Sigmoid colon (tissue), 7 donors: ENCODE measurements around the gene MMADHC. TPM values are rescaled to one million over a fixed set of nuclear protein-coding genes. Genes with fewer than 3 reads are reported as not detected.
A peak's percentile ranks its signal among the peaks of the same experiment; 100 is the strongest.
"Not testable (repeated sequence)": the region's sequence is repeated elsewhere in the genome, so short reads cannot be mapped to it uniquely, and the experiment has no call there.

Experiments
- DNase-seq: peaks from one replicate; pipeline ENCODE4 v3.0.0-alpha.2; 2019
- H3K27ac ChIP-seq, 4 donors: fragments of 200-600 bp; sonication (generic); one replicate each; pipeline ENCODE4 v1.5.1; 2016 to 2019; ENCODE audit warnings: mild to moderate bottlenecking in 1 of 4
- H3K27me3 ChIP-seq, 3 donors: fragments of 200-600 bp; sonication (generic); one replicate each; pipeline ENCODE4 v1.5.1; 2019; ENCODE audit warnings: mild to moderate bottlenecking in 1 of 3
- H3K36me3 ChIP-seq, 4 donors: fragments of 200-600 bp; sonication (generic); one replicate each; pipeline ENCODE4 v1.5.1; 2016 to 2019
- H3K4me1 ChIP-seq, 4 donors: fragments of 200-600 bp; sonication (generic); one replicate each; pipeline ENCODE4 v1.5.1; 2017 to 2019
- H3K4me3 ChIP-seq, 4 donors: fragments of 200-600 bp; sonication (generic); one replicate each; pipeline ENCODE4 v1.5.1; 2017 to 2019; ENCODE audit warnings: mild to moderate bottlenecking in 2 of 4, moderate library complexity in 1 of 4
- H3K9me3 ChIP-seq, 4 donors: fragments of 200-600 bp in 3 of 4; sonication (generic) in 3 of 4; one replicate each; pipeline versions ENCODE4 v1.5.1 to v1.6.1; 2013 to 2019
- EP300 ChIP-seq, 4 donors: sonication (generic); formaldehyde crosslinking; IDR thresholded peaks; one replicate each; pipeline ENCODE4 v1.6.1; 2017; ENCODE audit warnings: antibody characterized with exemption in 4 of 4
- POLR2A ChIP-seq, 2 donors: fragments of 450-650 bp; IDR thresholded peaks; one replicate each; pipeline ENCODE4 v1.6.1; 2016; ENCODE audit warnings: antibody characterized with exemption in 2 of 2, mild to moderate bottlenecking in 2 of 2, moderate library complexity in 2 of 2
- POLR2AphosphoS5 ChIP-seq, 4 donors: sonication (generic); formaldehyde crosslinking; IDR thresholded peaks; one replicate each; pipeline ENCODE4 v1.6.1; 2017; ENCODE audit warnings: antibody characterized with exemption in 4 of 4
- WGBS, 2 donors: extraction: QIAGEN DNeasy Blood & Tissue Kit; methylation state at CpG; one replicate each; pipeline ENCODE4 v1.1.7; 2013; 5-methylcytosine and 5-hydroxymethylcytosine counted together
- intact Hi-C: fragments of 100-400 bp; cut with DNase I; formaldehyde crosslinking; loops from one replicate; pipeline ENCODE4 v1.15.1; 2023
- polyA plus RNA-seq, 3 donors: library from polyadenylated mRNA; stranded (reverse); fragments of 200-250 nt; gene quantifications; one replicate each; pipeline ENCODE4 v1.2.3, GENCODE V29; 2013
- total RNA-seq, 4 donors: library from RNA; depleted of rRNA; stranded (reverse); fragments of >200 nt; gene quantifications; one replicate each; pipeline ENCODE4 v1.1.0, GENCODE V29; 2016
- TF ChIP-seq, protein P1 (sequence below), 4 experiments: fragments of 450-650 bp in 3 of 4; fragments of 200-600 bp in 1 of 4; IDR thresholded peaks; one replicate each; pipeline ENCODE4 v1.5.1; 2016 to 2019; ENCODE audit warnings: antibody characterized with exemption in 4 of 4, mild to moderate bottlenecking in 3 of 4, moderate library complexity in 2 of 4
- donor health status: healthy with polysubstance abuse.
- donor health status: Bipolar disorder and iron deficiency.
- donor health status: healthy.

MMADHC gene
- total and polyA plus RNA-seq, 7 donors: 71.6 to 175 (median 127) TPM

DNA sequence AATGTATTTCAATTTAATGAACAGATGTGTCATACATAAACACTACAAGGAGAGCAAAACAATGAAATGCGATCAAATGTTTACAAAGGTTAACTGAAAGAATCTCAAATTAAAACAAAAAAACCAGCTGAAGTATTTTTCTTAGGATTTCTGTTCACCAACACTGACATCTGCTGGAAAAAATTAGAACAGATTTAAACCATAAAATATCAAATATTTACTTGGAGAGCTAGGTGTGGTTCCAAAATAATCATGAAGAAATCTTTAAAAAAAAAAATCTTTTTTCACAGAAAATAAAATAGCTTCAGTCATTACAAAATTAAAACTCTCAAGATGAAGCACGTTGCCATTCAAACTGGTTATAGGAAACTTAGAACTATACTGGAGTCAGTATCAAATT lies 13.8 kb downstream of the MMADHC start:
- 17 to 49% methylated on average over 2 of the region's 2 CpGs for WGBS, 2 donors
- intact Hi-C loops: no loop called here
- H3K9me3 ChIP-seq: no peaks in the 10 kb centered on the region
- DNase-seq: no peak
- no peak overlapping the region for H3K27ac ChIP-seq
- no peak for TF ChIP-seq EP300 (IDR thresholded peaks at IDR 0.05)
- TF ChIP-seq POLR2A (IDR thresholded peaks at IDR 0.05): no peak
- TF ChIP-seq, protein P1, sequence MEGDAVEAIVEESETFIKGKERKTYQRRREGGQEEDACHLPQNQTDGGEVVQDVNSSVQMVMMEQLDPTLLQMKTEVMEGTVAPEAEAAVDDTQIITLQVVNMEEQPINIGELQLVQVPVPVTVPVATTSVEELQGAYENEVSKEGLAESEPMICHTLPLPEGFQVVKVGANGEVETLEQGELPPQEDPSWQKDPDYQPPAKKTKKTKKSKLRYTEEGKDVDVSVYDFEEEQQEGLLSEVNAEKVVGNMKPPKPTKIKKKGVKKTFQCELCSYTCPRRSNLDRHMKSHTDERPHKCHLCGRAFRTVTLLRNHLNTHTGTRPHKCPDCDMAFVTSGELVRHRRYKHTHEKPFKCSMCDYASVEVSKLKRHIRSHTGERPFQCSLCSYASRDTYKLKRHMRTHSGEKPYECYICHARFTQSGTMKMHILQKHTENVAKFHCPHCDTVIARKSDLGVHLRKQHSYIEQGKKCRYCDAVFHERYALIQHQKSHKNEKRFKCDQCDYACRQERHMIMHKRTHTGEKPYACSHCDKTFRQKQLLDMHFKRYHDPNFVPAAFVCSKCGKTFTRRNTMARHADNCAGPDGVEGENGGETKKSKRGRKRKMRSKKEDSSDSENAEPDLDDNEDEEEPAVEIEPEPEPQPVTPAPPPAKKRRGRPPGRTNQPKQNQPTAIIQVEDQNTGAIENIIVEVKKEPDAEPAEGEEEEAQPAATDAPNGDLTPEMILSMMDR (IDR thresholded peaks at IDR 0.05): peak in 1 of 4 experiments; percentile 24
- no peak for TF ChIP-seq POLR2AphosphoS5 (IDR thresholded peaks at IDR 0.05)
- no peaks in the 10 kb centered on the region for H3K27me3 ChIP-seq
- H3K36me3 ChIP-seq: peaks cover 0 to 73% (median 34%) of the 10 kb centered on the region in 4 donors
- peaks cover 0 to 26% (median 7%) of the 10 kb centered on the region in 4 donors for H3K4me1 ChIP-seq
- H3K4me3 ChIP-seq: no peak overlapping the region

DNA sequence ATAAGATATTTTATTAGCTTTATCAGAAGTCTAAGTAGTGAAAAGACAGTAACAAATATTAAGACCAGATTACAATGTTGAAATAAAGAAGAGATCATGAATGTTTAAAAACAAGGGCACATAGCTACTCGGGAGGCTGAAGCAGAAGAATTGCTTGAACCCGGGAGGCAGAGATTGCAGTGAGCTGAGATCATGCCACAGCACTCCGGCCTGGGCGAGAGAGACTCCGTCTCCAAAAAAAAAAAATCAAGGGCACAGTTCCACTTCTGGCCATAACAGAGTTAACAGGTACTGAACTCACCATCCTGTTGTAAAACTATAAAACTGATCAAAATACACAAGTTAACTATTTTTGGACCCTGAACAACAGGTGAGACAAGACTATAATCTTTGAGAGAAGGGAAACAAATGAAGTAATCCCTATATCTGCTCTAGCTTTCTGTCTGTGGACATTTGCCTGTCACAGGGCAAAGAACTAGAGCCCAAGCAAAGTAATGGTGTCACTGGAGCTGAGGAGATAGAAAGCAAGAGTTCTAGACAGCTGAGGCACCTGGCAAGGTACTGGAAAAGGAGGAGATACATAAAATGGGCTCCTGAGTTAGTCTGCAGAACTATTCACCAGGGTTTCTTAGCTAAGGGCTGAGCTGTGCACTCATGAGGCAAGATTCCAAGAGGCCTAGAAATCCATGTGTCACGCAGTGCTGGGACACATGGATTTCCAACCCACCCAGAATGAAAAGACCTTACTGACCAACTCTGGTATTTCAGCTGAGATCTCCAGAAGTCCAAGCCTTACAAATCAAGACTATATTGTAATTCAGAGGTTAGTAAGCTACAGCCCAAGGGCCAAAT lies 15.2 kb downstream of the MMADHC start:
- H3K4me3 ChIP-seq: no peak overlapping the region
- H3K27me3 ChIP-seq: no peaks in the 10 kb centered on the region
- peaks cover 0 to 73% (median 35%) of the 10 kb centered on the region in 4 donors for H3K36me3 ChIP-seq
- H3K4me1 ChIP-seq: peaks cover 0 to 26% (median 7%) of the 10 kb centered on the region in 4 donors
- 15 to 65% methylated on average over 6 of the region's 6 CpGs for WGBS, 2 donors
- TF ChIP-seq, protein P1 (IDR thresholded peaks at IDR 0.05): no peak
- no peak for TF ChIP-seq EP300 (IDR thresholded peaks at IDR 0.05)
- no peak for TF ChIP-seq POLR2AphosphoS5 (IDR thresholded peaks at IDR 0.05)
- no peak for TF ChIP-seq POLR2A (IDR thresholded peaks at IDR 0.05)
- no peak for DNase-seq
- peak overlapping the region; percentile 0 to 61 (median 25) for H3K27ac ChIP-seq
- intact Hi-C loops: no loop called here
- no peaks in the 10 kb centered on the region for H3K9me3 ChIP-seq

DNA sequence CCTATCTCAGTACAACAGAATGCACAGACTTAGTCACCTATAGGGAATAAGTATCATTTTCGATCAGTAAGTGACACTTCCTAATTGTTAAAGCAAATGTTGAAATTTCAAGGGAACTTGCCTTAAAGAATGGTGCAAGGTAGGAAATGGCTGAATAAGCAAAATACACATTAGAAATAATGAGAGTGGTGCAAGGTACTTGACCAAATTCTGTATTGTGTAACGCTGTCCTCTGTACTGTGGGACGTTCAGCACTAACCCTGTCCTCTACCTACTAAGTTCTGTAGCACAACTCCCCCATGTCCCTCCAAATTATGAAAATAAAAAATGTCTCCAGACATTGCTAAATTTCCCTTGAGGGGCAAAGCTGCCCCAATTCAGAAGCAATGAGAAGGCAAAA lies 19.4 kb downstream of the MMADHC start:
- Histone ChIP-seq H3K4me1 (peaks cover 0 to 15% (median 6%) of the 10 kb centered on the region in 4 donors), H3K36me3 (peaks cover 0 to 64% (median 21%) of the 10 kb centered on the region in 4 donors), H3K9me3 (no peaks in the 10 kb centered on the region), H3K4me3 (no peak overlapping the region), H3K27me3 (no peaks in the 10 kb centered on the region), H3K27ac (no peak overlapping the region)
- intact Hi-C loops: loop anchor here (10.0 kb wide), 1 partner anchor 233 kb away; the partner anchor contains the start of gene LYPD6
- 90 to 93% methylated on average over 3 of the region's 3 CpGs for WGBS, 2 donors
- TF ChIP-seq EP300 (IDR thresholded peaks at IDR 0.05): no peak
- TF ChIP-seq, protein P1 (IDR thresholded peaks at IDR 0.05): no peak
- TF ChIP-seq POLR2AphosphoS5 (IDR thresholded peaks at IDR 0.05): no peak
- no peak for TF ChIP-seq POLR2A (IDR thresholded peaks at IDR 0.05)
- no peak for DNase-seq

DNA sequence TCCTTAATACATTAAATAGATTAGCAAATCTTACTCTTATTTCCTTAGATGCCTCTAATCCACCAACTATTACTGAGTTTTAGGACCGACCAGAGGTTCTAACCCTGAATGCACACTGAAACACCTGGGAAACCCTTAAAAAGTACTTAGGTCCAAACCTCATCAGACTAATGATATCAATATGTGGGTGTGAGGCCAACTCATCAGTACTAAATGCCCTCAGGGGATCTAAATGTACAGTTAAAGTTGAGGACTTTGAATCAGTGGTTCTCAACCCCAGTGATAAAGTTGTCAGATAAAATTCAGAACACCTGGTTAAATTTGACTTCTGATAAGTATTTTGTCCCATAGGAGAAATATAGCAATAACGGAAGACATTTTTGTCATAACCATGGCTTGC lies 20.9 kb downstream of the MMADHC start:
- H3K27ac ChIP-seq: no peak overlapping the region
- H3K27me3 ChIP-seq: no peaks in the 10 kb centered on the region
- DNase-seq: no peak
- no peak overlapping the region for H3K4me3 ChIP-seq
- no peaks in the 10 kb centered on the region for H3K9me3 ChIP-seq
- 73 to 96% methylated on average over 2 of the region's 2 CpGs for WGBS, 2 donors
- peaks cover 0 to 64% (median 19%) of the 10 kb centered on the region in 4 donors for H3K36me3 ChIP-seq
- intact Hi-C loops: loop anchor here (10.0 kb wide), 1 partner anchor 232 kb away; the partner anchor contains the start of gene LYPD6
- no peak for TF ChIP-seq POLR2AphosphoS5 (IDR thresholded peaks at IDR 0.05)
- TF ChIP-seq, protein P1 (IDR thresholded peaks at IDR 0.05): no peak
- TF ChIP-seq EP300 (IDR thresholded peaks at IDR 0.05): no peak
- TF ChIP-seq POLR2A (IDR thresholded peaks at IDR 0.05): no peak
- H3K4me1 ChIP-seq: peaks cover 0 to 5% (median under 1%) of the 10 kb centered on the region in 4 donors

DNA sequence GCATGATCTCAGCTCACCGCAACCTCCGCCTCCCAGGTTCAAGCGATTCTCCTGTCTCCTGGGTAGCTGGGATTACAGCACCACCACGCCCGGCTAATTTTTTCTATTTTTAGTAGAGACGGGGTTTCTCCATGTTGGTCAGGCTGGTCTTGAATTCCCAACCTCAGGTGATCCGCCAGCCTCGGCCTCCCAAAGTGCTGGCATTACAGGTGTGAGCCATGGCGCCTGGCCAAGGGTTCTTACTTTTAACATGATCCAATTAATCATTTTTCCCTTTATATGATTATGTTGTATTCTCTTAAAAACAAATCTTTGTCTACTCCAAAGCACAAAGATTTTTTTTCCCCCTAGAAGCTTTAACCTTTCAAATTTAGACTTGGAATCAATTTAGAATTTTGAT lies 21.9 kb downstream of the MMADHC start:
- intact Hi-C loops: loop anchor here (10.0 kb wide), 1 partner anchor 231 kb away; the partner anchor contains the start of gene LYPD6
- not testable (repeated sequence) for H3K4me3 ChIP-seq, H3K4me1 ChIP-seq, H3K27ac ChIP-seq, H3K9me3 ChIP-seq, DNase-seq, H3K27me3 ChIP-seq
- WGBS, 2 donors: 93 to 97% methylated on average over 9 of the region's 9 CpGs
- H3K36me3 ChIP-seq: peaks cover 0 to 56% (median 19%) of the 10 kb centered on the region in 4 donors
